Neural progenitor cell (in vitro differentiated cells): ENCODE data around the gene WDR74.

Experiments used
- EZH2 ChIP-seq: fragments of 200-600 bp; sonication (generic); IDR thresholded peaks from 2 replicates; pipeline ENCODE4 v1.6.1; 2017; ENCODE audit warnings: antibody characterized with exemption, mild to moderate bottlenecking, moderate library complexity
- TF ChIP-seq, protein P1 (sequence below): fragments of 200-600 bp; sonication (generic); IDR thresholded peaks from 2 replicates; pipeline ENCODE4 v1.5.1; 2017; ENCODE audit warnings: antibody characterized with exemption, mild to moderate bottlenecking

DNA sequence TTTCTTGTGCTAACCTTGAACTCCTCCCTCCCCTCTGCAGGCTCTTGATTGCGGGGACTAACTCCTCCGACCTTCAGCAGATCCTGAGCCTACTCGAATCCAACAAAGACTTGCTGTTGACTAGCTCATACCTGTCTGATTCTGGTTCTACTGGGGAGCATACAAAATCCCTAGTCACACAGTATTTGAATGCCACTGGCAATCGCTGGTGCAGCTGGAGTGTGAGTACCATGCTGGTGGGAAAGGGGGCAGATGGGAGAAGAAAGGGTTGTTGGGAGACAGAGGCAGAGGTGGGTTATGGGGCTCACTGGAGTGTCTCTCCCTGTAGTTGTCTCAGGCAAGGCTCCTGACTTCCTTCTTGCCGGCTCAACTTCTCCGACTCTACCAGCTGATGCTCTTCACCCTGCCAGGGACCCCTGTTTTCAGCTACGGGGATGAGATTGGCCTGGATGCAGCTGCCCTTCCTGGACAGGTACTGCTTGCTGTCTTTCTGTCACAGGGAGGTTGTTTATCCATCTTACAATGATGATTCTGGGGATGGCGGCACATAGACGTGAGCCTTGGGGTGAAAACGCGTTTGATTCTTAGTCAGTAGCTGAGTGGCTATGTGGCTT lies 45.9 kb upstream of the WDR74 start:
- TF ChIP-seq, protein P1, sequence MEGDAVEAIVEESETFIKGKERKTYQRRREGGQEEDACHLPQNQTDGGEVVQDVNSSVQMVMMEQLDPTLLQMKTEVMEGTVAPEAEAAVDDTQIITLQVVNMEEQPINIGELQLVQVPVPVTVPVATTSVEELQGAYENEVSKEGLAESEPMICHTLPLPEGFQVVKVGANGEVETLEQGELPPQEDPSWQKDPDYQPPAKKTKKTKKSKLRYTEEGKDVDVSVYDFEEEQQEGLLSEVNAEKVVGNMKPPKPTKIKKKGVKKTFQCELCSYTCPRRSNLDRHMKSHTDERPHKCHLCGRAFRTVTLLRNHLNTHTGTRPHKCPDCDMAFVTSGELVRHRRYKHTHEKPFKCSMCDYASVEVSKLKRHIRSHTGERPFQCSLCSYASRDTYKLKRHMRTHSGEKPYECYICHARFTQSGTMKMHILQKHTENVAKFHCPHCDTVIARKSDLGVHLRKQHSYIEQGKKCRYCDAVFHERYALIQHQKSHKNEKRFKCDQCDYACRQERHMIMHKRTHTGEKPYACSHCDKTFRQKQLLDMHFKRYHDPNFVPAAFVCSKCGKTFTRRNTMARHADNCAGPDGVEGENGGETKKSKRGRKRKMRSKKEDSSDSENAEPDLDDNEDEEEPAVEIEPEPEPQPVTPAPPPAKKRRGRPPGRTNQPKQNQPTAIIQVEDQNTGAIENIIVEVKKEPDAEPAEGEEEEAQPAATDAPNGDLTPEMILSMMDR: no peak
- TF ChIP-seq EZH2: no peak
